HG03139 (cell line): Measurements from ENCODE around the gene ZGRF1.
"Not testable (repeated sequence)": the region's sequence is repeated elsewhere in the genome, so short reads cannot be mapped to it uniquely, and the experiment has no call there.

Experiments
- ATAC-seq: cut with Tn5 transposase; IDR thresholded peaks from one replicate; pipeline ENCODE4 v1.9.1; 2021; ENCODE audit not compliant: unreplicated experiment

ZGRF1 gene

GRCh38 chr4:112636688-112637551, at the start of gene ZGRF1, which contains the start of gene LARP7:
TSS of gene ZGRF1 (minus strand) at chr4:112636909. CDS start at chr4:112633176, 3,733 bp downstream.
TSS of gene LARP7 (plus strand) at chr4:112637143. CDS start at chr4:112644670, 7,527 bp downstream.
- peak; percentile 90 for ATAC-seq

- no peak for ATAC-seq
These were observed 44.3 kb upstream of the ZGRF1 start for GRCh38 chr4:112680996-112681395.

- ATAC-seq: no peak
These were observed 40.9 kb upstream of the ZGRF1 start for GRCh38 chr4:112677519-112678091.

GRCh38 chr4:112674376-112674775, 37.7 kb upstream of the ZGRF1 start:
- no peak for ATAC-seq

GRCh38 chr4:112673686-112674085, 37.0 kb upstream of the ZGRF1 start:
- ATAC-seq: no peak

GRCh38 chr4:112673076-112673475, 36.4 kb upstream of the ZGRF1 start:
- no peak for ATAC-seq

- no peak for ATAC-seq
These were observed 31.4 kb upstream of the ZGRF1 start for GRCh38 chr4:112668131-112668530.

- ATAC-seq: no peak
These were observed 27.9 kb upstream of the ZGRF1 start for GRCh38 chr4:112664611-112665010.

GRCh38 chr4:112656115-112656514, 19.4 kb upstream of the ZGRF1 start:
- not testable (repeated sequence) for ATAC-seq

- ATAC-seq: no peak
These were observed 18.6 kb upstream of the ZGRF1 start for GRCh38 chr4:112655270-112655669.

- no peak for ATAC-seq
These were observed 15.5 kb upstream of the ZGRF1 start for GRCh38 chr4:112652216-112652615.

GRCh38 chr4:112651641-112652040, 14.9 kb upstream of the ZGRF1 start:
- ATAC-seq: no peak

- ATAC-seq: no peak
These were observed 13.6 kb upstream of the ZGRF1 start for GRCh38 chr4:112650332-112650731.

- no peak for ATAC-seq
These were observed 12.3 kb upstream of the ZGRF1 start for GRCh38 chr4:112649055-112649408.

- ATAC-seq: no peak
These were observed 11.8 kb upstream of the ZGRF1 start for GRCh38 chr4:112648263-112649054.

- no peak for ATAC-seq
These were observed 11.1 kb upstream of the ZGRF1 start for GRCh38 chr4:112647785-112648184.

GRCh38 chr4:112646632-112647537, 10.2 kb upstream of the ZGRF1 start:
- no peak for ATAC-seq

- no peak for ATAC-seq
These were observed 9.0 kb upstream of the ZGRF1 start for GRCh38 chr4:112645541-112646329.

- not testable (repeated sequence) for ATAC-seq
These were observed 8.2 kb upstream of the ZGRF1 start for GRCh38 chr4:112644595-112645535.
